Measurements from ENCODE around the gene HAL.
"Not testable (repeated sequence)": the region's sequence is repeated elsewhere in the genome, so short reads cannot be mapped to it uniquely, and the experiment has no call there.

The HAL gene

GRCh38 chr12:95970905-95971304 is 25.2 kb downstream of the HAL start:
- H3K9me3 ChIP-seq (ENCODE audit: control insufficient read depth, low read depth, low read length), result no peaks in the 10 kb centered on the region
- H3K36me3 ChIP-seq (ENCODE audit: control insufficient read depth, low read depth, low read length), result no peaks in the 10 kb centered on the region
- H3K27ac ChIP-seq (ENCODE audit: low read length), result no peak overlapping the region
- no peak overlapping the region for H3K4me3 ChIP-seq (ENCODE audit: low read length)
- no peaks in the 10 kb centered on the region for H3K4me1 ChIP-seq (ENCODE audit: control insufficient read depth, low read depth, low read length)
- H3K9ac ChIP-seq (ENCODE audit: low read length), result no peak overlapping the region
- no peaks in the 10 kb centered on the region for H3K27me3 ChIP-seq (ENCODE audit: control insufficient read depth, insufficient read depth, low read length)

DNA sequence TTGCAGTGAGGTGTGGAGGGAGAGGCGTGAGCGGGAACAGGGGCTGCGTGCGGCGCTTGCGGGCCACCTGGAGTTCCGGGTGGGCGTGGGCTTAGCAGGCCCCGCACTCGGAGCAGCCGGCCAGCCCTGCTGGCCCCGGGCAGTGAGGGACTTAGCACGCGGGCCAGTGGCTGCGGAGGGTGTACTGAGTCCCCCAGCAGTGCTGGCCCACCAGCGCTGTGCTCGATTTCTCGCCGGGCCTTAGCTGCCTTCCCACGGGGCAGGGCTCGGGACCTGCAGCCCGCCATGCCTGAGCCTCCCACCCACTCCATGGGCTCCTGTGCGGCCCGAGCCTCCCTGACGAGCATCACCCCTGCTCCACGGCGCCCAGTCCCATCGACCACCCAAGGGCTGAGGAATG is 27.0 kb downstream of the HAL start:
- not testable (repeated sequence) for H3K9me3 ChIP-seq (ENCODE audit: control insufficient read depth, low read depth, low read length); H3K4me1 ChIP-seq (ENCODE audit: control insufficient read depth, low read depth, low read length); H3K9ac ChIP-seq (ENCODE audit: low read length); H3K27me3 ChIP-seq (ENCODE audit: control insufficient read depth, insufficient read depth, low read length); H3K27ac ChIP-seq (ENCODE audit: low read length); H3K36me3 ChIP-seq (ENCODE audit: control insufficient read depth, low read depth, low read length); H3K4me3 ChIP-seq (ENCODE audit: low read length)

GRCh38 chr12:95967301-95967700 is 28.8 kb downstream of the HAL start:
- no peaks in the 10 kb centered on the region for H3K4me1 ChIP-seq (ENCODE audit: control insufficient read depth, low read depth, low read length)
- H3K9ac ChIP-seq (ENCODE audit: low read length), result no peak overlapping the region

DNA sequence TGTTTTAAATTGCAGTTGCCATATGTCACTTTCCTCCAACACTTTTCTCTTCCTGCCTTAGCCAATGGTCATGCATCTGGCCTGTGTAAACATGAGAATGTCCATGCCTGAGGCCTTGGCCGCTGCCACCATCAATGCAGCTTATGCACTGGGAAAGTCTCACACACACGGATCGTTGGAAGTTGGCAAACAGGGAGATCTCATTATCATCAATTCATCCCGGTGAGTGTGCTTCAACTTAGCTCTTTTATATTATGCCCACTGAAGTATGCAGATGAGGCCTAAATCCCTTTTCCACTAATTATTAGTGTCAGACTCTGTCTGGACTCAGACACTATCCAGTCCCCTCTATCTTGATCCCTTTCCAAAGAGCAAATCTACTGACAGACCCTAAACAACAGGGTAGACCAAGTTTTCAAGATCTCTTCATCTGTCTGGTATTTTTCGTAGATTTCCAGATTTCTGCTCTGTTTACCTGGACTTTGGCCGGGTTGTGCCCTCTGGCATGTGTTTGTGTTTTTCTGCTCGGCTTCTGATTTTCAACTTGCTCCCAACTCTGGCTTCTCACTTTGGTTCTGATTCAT is 29.8 kb downstream of the HAL start:
- no peak overlapping the region for H3K4me3 ChIP-seq (ENCODE audit: low read length)

More at GRCh38 chr12:95967301-95967700, 28.8 kb downstream of the HAL start:
- Histone ChIP-seq H3K36me3 (ENCODE audit: control insufficient read depth, low read depth, low read length) (no peaks in the 10 kb centered on the region), H3K9me3 (ENCODE audit: control insufficient read depth, low read depth, low read length) (no peaks in the 10 kb centered on the region), H3K4me3 (ENCODE audit: low read length) (no peak overlapping the region), H3K27ac (ENCODE audit: low read length) (no peak overlapping the region), H3K27me3 (ENCODE audit: control insufficient read depth, insufficient read depth, low read length) (no peaks in the 10 kb centered on the region)

DNA sequence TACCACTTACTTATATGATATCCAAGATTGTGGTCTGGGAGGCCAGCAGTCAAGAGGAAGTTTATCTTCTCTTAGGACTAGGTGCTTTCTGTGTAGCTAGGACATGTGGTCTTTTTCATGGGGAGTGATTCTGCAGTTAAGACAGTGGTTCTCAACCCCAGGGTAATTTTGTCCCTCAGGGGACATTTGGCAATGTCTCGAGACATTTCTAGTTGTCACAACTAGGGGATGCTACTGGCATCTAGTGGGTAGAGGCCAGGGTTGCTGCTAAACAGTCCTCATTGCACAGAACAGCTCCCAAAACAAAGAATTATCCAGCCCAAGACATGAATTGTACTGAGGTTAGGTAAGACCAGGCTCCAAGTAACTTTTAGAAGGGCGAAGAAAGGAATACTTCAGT is 33.0 kb downstream of the HAL start:
- Histone ChIP-seq H3K4me1 (ENCODE audit: control insufficient read depth, low read depth, low read length) (no peaks in the 10 kb centered on the region), H3K9ac (ENCODE audit: low read length) (no peak overlapping the region), H3K4me3 (ENCODE audit: low read length) (no peak overlapping the region), H3K36me3 (ENCODE audit: control insufficient read depth, low read depth, low read length) (no peaks in the 10 kb centered on the region), H3K9me3 (ENCODE audit: control insufficient read depth, low read depth, low read length) (no peaks in the 10 kb centered on the region), H3K27ac (ENCODE audit: low read length) (no peak overlapping the region), H3K27me3 (ENCODE audit: control insufficient read depth, insufficient read depth, low read length) (no peaks in the 10 kb centered on the region)

More for the DNA sequence above, 29.8 kb downstream of the HAL start:
- Histone ChIP-seq H3K27ac (ENCODE audit: low read length) (no peak overlapping the region), H3K9me3 (ENCODE audit: control insufficient read depth, low read depth, low read length) (no peaks in the 10 kb centered on the region), H3K9ac (ENCODE audit: low read length) (no peak overlapping the region), H3K4me1 (ENCODE audit: control insufficient read depth, low read depth, low read length) (no peaks in the 10 kb centered on the region), H3K36me3 (ENCODE audit: control insufficient read depth, low read depth, low read length) (no peaks in the 10 kb centered on the region), H3K27me3 (ENCODE audit: control insufficient read depth, insufficient read depth, low read length) (no peaks in the 10 kb centered on the region)

DNA sequence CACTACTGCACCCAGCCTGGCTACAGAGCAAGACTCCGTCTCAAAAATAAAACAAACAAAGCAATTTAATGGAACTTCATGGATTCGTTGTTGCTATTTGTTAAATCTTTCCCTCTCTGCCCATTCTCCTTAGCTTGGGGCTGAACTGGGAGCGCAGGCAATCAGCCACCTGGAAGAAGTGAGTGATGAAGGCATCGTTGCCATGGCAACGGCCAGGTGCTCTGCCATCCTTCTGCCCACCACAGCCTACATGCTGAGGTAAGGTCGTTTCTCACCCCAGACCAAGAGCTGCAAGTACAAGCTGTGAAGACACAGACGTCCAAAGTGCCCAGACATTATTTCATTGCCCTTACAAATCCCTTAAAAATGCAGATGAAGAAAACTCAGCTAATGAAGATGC is 33.9 kb downstream of the HAL start:
- no peaks in the 10 kb centered on the region for H3K27me3 ChIP-seq (ENCODE audit: control insufficient read depth, insufficient read depth, low read length)
- no peak overlapping the region for H3K4me3 ChIP-seq (ENCODE audit: low read length)
- H3K36me3 ChIP-seq (ENCODE audit: control insufficient read depth, low read depth, low read length), result no peaks in the 10 kb centered on the region
- H3K9me3 ChIP-seq (ENCODE audit: control insufficient read depth, low read depth, low read length), result no peaks in the 10 kb centered on the region
- H3K27ac ChIP-seq (ENCODE audit: low read length), result no peak overlapping the region
- no peak overlapping the region for H3K9ac ChIP-seq (ENCODE audit: low read length)
- H3K4me1 ChIP-seq (ENCODE audit: control insufficient read depth, low read depth, low read length), result peaks cover 2% of the 10 kb centered on the region

DNA sequence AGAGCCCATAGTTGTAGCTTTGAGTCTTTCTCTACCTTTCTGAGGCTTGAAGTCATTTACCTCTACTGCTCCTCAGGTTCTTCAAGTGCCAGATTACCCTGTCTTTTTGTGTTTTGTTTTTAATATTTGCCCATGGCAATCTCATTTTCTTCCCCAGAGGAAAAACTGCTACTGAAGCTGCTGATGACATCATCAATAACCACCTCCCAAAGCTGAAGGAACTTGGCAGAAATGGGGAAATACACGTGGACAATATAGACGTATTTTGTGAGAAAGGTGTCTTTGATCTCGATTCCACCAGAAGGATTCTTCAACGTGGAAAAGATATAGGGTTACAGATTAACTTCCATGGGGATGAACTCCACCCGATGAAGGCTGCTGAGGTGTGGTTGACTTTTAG is 35.9 kb downstream of the HAL start:
- no peaks in the 10 kb centered on the region for H3K36me3 ChIP-seq (ENCODE audit: control insufficient read depth, low read depth, low read length)

GRCh38 chr12:95959107-95959506 is 37.0 kb downstream of the HAL start:
- no peak overlapping the region for H3K4me3 ChIP-seq (ENCODE audit: low read length)
- no peak overlapping the region for H3K27ac ChIP-seq (ENCODE audit: low read length)
- H3K9me3 ChIP-seq (ENCODE audit: control insufficient read depth, low read depth, low read length), result no peaks in the 10 kb centered on the region
- no peaks in the 10 kb centered on the region for H3K27me3 ChIP-seq (ENCODE audit: control insufficient read depth, insufficient read depth, low read length)
- H3K36me3 ChIP-seq (ENCODE audit: control insufficient read depth, low read depth, low read length), result no peaks in the 10 kb centered on the region
- H3K9ac ChIP-seq (ENCODE audit: low read length), result no peak overlapping the region
- peaks cover 10% of the 10 kb centered on the region for H3K4me1 ChIP-seq (ENCODE audit: control insufficient read depth, low read depth, low read length)

More for the DNA sequence above, 35.9 kb downstream of the HAL start:
- no peaks in the 10 kb centered on the region for H3K9me3 ChIP-seq (ENCODE audit: control insufficient read depth, low read depth, low read length)
- peaks cover 10% of the 10 kb centered on the region for H3K4me1 ChIP-seq (ENCODE audit: control insufficient read depth, low read depth, low read length)
- no peak overlapping the region for H3K9ac ChIP-seq (ENCODE audit: low read length)
- no peak overlapping the region for H3K27ac ChIP-seq (ENCODE audit: low read length)
- no peak overlapping the region for H3K4me3 ChIP-seq (ENCODE audit: low read length)
- H3K27me3 ChIP-seq (ENCODE audit: control insufficient read depth, insufficient read depth, low read length), result no peaks in the 10 kb centered on the region

DNA sequence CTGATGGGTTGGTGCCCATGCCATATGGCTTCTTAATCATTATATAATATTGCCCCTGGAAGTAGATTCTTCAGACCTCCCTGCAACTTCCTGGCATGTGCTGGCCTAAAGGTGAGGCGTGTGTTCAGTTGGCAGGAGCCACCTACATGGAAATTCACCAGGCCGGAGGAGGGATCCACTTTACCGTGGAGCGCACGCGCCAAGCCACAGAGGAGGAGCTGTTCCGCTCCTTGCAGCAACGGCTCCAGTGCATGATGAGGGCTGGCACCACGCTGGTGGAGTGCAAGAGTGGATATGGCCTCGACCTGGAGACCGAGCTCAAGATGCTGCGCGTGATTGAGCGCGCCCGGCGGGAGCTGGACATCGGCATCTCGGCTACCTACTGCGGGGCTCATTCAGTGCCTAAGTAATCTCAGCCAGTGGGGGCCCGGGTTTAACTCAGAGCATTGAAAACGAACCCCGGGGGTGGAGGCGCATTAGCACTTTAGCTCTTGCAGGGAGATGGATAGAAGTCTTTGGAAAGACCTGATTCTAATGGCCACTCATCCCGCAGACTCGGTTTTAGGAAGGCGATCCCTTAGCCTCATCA is 39.5 kb downstream of the HAL start:
- no peak overlapping the region for H3K27ac ChIP-seq (ENCODE audit: low read length)
- no peaks in the 10 kb centered on the region for H3K27me3 ChIP-seq (ENCODE audit: control insufficient read depth, insufficient read depth, low read length)
- no peaks in the 10 kb centered on the region for H3K36me3 ChIP-seq (ENCODE audit: control insufficient read depth, low read depth, low read length)
- H3K4me3 ChIP-seq (ENCODE audit: low read length), result no peak overlapping the region
- peaks cover 10% of the 10 kb centered on the region for H3K4me1 ChIP-seq (ENCODE audit: control insufficient read depth, low read depth, low read length)
- no peaks in the 10 kb centered on the region for H3K9me3 ChIP-seq (ENCODE audit: control insufficient read depth, low read depth, low read length)
- no peak overlapping the region for H3K9ac ChIP-seq (ENCODE audit: low read length)

- no peak overlapping the region for H3K4me3 ChIP-seq (ENCODE audit: low read length)
Observed at GRCh38 chr12:95955549-95956159, 40.5 kb downstream of the HAL start.

DNA sequence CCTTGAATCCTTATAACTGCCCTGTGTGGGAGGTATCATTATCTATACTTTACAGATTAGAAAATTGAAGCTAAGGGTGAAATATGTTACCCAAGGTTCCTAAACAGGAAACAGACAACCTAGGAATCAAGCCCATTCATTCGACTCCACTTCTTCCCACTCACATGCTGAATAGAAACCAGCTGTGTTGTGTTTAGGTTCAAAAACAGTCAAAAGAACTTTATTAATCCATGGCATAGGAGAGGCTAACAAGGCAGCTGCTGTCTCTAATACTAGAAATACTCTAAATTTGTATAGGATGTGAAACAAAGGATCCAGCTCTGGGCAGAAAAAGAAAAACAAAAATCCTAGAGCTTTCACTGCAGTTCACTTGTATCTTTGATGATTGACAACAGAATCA is 43.1 kb downstream of the HAL start:
- Histone ChIP-seq H3K27ac (ENCODE audit: low read length) (no peak overlapping the region), H3K36me3 (ENCODE audit: control insufficient read depth, low read depth, low read length) (no peaks in the 10 kb centered on the region), H3K4me1 (ENCODE audit: control insufficient read depth, low read depth, low read length) (peaks cover 18% of the 10 kb centered on the region), H3K9me3 (ENCODE audit: control insufficient read depth, low read depth, low read length) (no peaks in the 10 kb centered on the region), H3K27me3 (ENCODE audit: control insufficient read depth, insufficient read depth, low read length) (no peaks in the 10 kb centered on the region), H3K9ac (ENCODE audit: low read length) (no peak overlapping the region), H3K4me3 (ENCODE audit: low read length) (no peak overlapping the region)

More at GRCh38 chr12:95955549-95956159, 40.5 kb downstream of the HAL start:
- H3K9ac ChIP-seq (ENCODE audit: low read length), result no peak overlapping the region
- no peak overlapping the region for H3K27ac ChIP-seq (ENCODE audit: low read length)
- no peaks in the 10 kb centered on the region for H3K9me3 ChIP-seq (ENCODE audit: control insufficient read depth, low read depth, low read length)
- no peaks in the 10 kb centered on the region for H3K36me3 ChIP-seq (ENCODE audit: control insufficient read depth, low read depth, low read length)
- H3K4me1 ChIP-seq (ENCODE audit: control insufficient read depth, low read depth, low read length), result peaks cover 10% of the 10 kb centered on the region
- H3K27me3 ChIP-seq (ENCODE audit: control insufficient read depth, insufficient read depth, low read length), result no peaks in the 10 kb centered on the region

DNA sequence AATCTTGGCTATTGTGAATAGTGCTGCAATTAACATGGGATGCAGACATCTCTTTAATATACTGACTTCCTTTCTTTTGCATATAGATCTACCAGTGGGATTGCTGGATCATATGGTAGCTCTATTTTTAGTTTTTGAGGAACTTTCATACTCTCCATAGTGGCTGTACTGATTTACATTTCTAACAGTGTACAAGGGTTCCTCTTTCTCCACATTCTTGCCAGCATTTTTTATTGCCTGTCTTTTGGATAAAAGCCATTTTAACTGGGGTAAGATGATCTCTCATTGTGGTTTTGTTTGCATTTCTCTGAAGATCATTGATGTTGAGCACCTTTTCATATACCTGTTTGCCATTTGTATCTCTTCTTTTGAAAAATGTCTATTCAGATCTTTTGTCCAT is 44.6 kb downstream of the HAL start:
- Histone ChIP-seq H3K36me3 (ENCODE audit: control insufficient read depth, low read depth, low read length) (no peaks in the 10 kb centered on the region), H3K27ac (ENCODE audit: low read length) (no peak overlapping the region)

More for the DNA sequence above, 44.6 kb downstream of the HAL start:
- no peaks in the 10 kb centered on the region for H3K27me3 ChIP-seq (ENCODE audit: control insufficient read depth, insufficient read depth, low read length)
- peaks cover 12% of the 10 kb centered on the region for H3K4me1 ChIP-seq (ENCODE audit: control insufficient read depth, low read depth, low read length)
- H3K9me3 ChIP-seq (ENCODE audit: control insufficient read depth, low read depth, low read length), result no peaks in the 10 kb centered on the region
- no peak overlapping the region for H3K4me3 ChIP-seq (ENCODE audit: low read length)
- no peak overlapping the region for H3K9ac ChIP-seq (ENCODE audit: low read length)

Measured in iPS-18a (cell line).